ENCODE data around the gene SP4. TPM values are rescaled to one million over a fixed set of nuclear protein-coding genes. Genes with fewer than 3 reads are reported as not detected.

Gene SP4
- total RNA-seq, 1 donor from 2014 or later = 9.3 TPM

DNA sequence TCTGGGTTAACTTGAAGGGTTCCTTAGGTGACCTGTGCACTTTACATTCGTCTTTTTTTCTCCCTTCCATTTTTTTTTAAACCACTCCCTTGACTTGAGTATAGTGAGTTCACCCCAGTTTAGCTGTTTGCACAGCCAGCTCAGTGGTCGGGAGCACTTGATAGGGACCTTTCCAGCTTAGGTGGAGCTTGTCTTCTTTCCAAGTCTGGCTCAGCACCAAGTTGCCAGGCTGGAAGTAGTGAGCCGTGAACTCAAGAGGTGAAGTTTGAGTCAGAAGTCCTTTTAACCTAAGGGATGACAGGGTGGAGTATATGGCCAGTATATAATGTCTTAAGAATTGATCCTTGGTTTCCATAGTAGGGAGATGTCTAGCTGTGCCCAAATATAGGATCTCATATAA, 122.2 kb downstream of the SP4 start:
- no peak overlapping the region for H3K4me3 Mint-ChIP-seq (ENCODE audit: unreplicated experiment)
- H3K36me3 Mint-ChIP-seq (ENCODE audit: low read depth, unreplicated experiment) = no peaks in the 10 kb centered on the region
- no peak overlapping the region for H3K27ac Mint-ChIP-seq (ENCODE audit: unreplicated experiment)
- H3K9me3 Mint-ChIP-seq (ENCODE audit: unreplicated experiment) = no peaks in the 10 kb centered on the region
- no peak for TF ChIP-seq CTCF (IDR thresholded peaks at IDR 0.05; ENCODE audit: unreplicated experiment)
- no peaks in the 10 kb centered on the region for H3K27me3 Mint-ChIP-seq (ENCODE audit: unreplicated experiment)
- no peaks in the 10 kb centered on the region for H3K4me1 Mint-ChIP-seq (ENCODE audit: unreplicated experiment)
- DNase-seq (ENCODE audit: low spot score) = no peak

DNA sequence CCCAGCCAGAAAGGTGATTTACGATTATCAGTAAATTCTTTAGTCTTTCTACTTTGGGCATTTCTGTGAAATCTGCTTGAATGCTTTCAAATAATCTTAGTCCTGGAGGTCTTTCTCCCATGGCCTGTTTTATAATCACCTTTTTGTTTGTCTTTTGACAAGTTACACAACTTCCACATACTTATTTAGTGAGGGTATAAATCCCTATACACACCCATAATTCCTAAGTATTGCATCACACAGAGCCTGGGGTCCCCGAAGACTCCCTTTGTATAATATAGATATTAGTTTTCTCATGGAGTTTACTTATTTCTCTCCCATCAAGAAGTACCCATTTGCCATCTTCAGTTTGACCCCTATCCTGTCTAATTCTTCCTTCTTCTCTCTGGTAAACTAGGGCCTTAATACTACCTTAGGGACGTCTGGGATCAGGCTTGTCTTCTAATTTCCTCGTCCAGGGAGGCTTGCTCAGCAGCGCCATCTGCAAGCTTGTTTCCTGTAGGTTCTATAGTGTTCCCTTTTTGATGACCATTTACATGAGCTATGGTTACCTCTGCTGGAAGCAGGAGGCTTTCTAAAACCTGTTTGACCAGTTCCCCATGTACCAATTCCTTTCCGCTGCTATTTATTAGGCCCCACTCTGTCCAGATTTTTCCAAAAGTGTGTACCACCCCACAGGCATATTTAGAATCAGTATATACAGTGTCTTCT, 123.1 kb downstream of the SP4 start:
- Mint-ChIP-seq H3K9me3 (ENCODE audit: unreplicated experiment) (no peaks in the 10 kb centered on the region), H3K27ac (ENCODE audit: unreplicated experiment) (no peak overlapping the region), H3K4me3 (ENCODE audit: unreplicated experiment) (no peak overlapping the region), H3K27me3 (ENCODE audit: unreplicated experiment) (no peaks in the 10 kb centered on the region), H3K36me3 (ENCODE audit: low read depth, unreplicated experiment) (no peaks in the 10 kb centered on the region), H3K4me1 (ENCODE audit: unreplicated experiment) (no peaks in the 10 kb centered on the region)
- DNase-seq (ENCODE audit: low spot score) = no peak
- TF ChIP-seq CTCF (IDR thresholded peaks at IDR 0.05; ENCODE audit: unreplicated experiment) = no peak

DNA sequence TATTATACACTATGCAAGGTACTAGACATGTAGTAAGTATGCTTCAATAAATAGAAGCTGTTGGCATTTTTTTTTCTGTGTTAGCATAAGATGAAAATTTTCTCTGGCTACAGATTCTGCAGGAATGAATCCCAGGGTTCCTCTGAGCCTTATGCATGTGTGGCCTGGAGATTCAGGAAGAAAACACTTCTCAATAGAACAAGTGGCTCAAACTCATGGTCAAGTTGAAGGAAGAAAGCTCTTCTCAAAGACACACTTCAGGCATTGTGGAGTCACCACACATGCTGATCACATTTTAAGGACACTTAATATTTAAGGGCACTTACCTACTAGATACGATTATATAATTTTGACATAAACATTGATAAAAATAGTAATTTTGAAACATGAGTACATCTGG, 134.5 kb downstream of the SP4 start:
- no peaks in the 10 kb centered on the region for H3K9me3 Mint-ChIP-seq (ENCODE audit: unreplicated experiment)
- DNase-seq (ENCODE audit: low spot score) = no peak
- H3K27me3 Mint-ChIP-seq (ENCODE audit: unreplicated experiment) = no peaks in the 10 kb centered on the region
- no peak overlapping the region for H3K4me3 Mint-ChIP-seq (ENCODE audit: unreplicated experiment)
- H3K36me3 Mint-ChIP-seq (ENCODE audit: low read depth, unreplicated experiment) = no peaks in the 10 kb centered on the region
- no peak for TF ChIP-seq CTCF (IDR thresholded peaks at IDR 0.05; ENCODE audit: unreplicated experiment)
- no peaks in the 10 kb centered on the region for H3K4me1 Mint-ChIP-seq (ENCODE audit: unreplicated experiment)
- no peak overlapping the region for H3K27ac Mint-ChIP-seq (ENCODE audit: unreplicated experiment)

Small RNA genes within 50 kb of the gene (microRNA-seq; reads per million reads assigned to microRNA genes)
- gene MIR1183 (ENCODE audit: unreplicated experiment) = not detected

Other genes with a start within 250 kb of the SP4 start
- 0.18 TPM for gene DNAH11, start 115.0 kb downstream of the SP4 start, total RNA-seq (ENCODE audit: unreplicated experiment)

All from endothelial cell (in vitro differentiated cells).